ENCODE results near the gene ZIC4. TPM values are rescaled to one million over a fixed set of nuclear protein-coding genes. Genes with fewer than 3 reads are reported as not detected.

ZIC4 gene
- total and polyA plus RNA-seq, 9 of the 15 experiments (the other 6 are each of a cell fraction or from before 2014, with no cell fraction given) = not detected

DNA sequence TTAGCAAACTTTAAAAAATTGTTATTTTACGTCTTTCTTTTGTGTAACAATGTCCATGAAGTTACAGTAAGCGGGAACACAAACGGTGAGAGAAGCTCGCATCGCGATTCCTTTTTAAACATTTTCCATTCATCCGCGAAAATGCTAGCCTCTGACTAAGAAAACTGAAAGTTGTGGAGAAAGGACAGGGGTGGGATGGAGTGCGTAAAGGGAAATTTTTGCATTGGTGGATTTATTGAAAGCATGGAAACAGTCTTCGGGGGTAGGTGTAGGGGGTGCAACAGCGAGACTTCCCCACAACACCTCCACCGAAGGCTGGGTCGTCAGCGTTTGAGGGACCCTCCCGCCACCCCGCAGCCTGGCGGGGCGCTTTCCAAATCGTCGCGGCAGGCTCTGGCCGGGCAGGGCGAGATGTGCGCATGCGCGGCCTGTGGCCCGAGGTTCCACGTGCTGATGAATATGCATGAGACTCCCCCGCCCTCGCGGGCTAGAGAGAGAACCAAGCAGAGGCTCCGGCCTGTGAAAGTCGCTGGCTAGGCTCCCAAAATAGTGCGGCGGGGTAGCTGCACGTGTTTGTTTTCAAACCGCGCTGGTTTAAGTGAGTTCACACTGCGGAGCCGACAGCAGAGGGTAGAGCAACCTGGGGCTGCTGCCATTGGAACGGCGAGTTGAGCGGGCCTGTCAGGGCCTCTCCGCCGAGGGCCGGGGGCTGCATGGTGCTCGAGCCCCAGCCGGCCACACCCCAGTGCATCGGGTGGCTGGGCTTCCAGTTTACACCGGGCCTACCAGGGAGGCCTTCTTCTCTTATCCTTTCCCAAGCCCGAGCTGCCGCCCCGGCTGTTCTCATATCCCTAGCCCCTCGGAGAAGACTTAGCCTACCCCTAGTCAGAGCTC, 12.7 kb upstream of the ZIC4 start (continued):
- TF ChIP-seq ATF1 (CRISPR knock-in tag; IDR thresholded peaks at IDR 0.05) (no peak), ATF1 (tag; IDR thresholded peaks at IDR 0.05) (no peak), NR2C1 (IDR thresholded peaks at IDR 0.05) (no peak), NR2C1 (tag; IDR thresholded peaks at IDR 0.05) (no peak), TEAD1 (CRISPR knock-in tag; IDR thresholded peaks at IDR 0.05) (no peak), BDP1 (IDR thresholded peaks at IDR 0.05; ENCODE audit: insufficient read depth, insufficient read length) (no peak), MEIS2 (IDR thresholded peaks at IDR 0.05; ENCODE audit: partially characterized antibody) (peak; percentile 36), RFX5 (IDR thresholded peaks at IDR 0.05; ENCODE audit: low read depth, low read length) (no peak), FOXK1 (CRISPR knock-in tag; IDR thresholded peaks at IDR 0.05; ENCODE audit: borderline replicate concordance) (no peak), MAZ (CRISPR knock-in tag; conservative IDR thresholded peaks at IDR 0.05 in 1 of 2, IDR thresholded peaks at IDR 0.05 in 1 of 2) (no peak), ERF (CRISPR knock-in tag; IDR thresholded peaks at IDR 0.05) (no peak), ZNF431 (CRISPR knock-in tag; IDR thresholded peaks at IDR 0.05) (no peak), NR3C1 (CRISPR knock-in tag; IDR thresholded peaks at IDR 0.05) (no peak), DIDO1 (tag; IDR thresholded peaks at IDR 0.05; ENCODE audit: low read depth) (no peak), CREM (IDR thresholded peaks at IDR 0.05; ENCODE audit: low read depth) (no peak), ZSCAN29 (IDR thresholded peaks at IDR 0.05) (no peak), CHD2 (IDR thresholded peaks at IDR 0.05; ENCODE audit: low read depth, low read length) (no peak), RUNX1 (IDR thresholded peaks at IDR 0.05; ENCODE audit: low read depth) (no peak), ZNF589 (CRISPR knock-in tag; IDR thresholded peaks at IDR 0.05; ENCODE audit: low read depth) (no peak)
- TF ChIP-seq, protein P1, sequence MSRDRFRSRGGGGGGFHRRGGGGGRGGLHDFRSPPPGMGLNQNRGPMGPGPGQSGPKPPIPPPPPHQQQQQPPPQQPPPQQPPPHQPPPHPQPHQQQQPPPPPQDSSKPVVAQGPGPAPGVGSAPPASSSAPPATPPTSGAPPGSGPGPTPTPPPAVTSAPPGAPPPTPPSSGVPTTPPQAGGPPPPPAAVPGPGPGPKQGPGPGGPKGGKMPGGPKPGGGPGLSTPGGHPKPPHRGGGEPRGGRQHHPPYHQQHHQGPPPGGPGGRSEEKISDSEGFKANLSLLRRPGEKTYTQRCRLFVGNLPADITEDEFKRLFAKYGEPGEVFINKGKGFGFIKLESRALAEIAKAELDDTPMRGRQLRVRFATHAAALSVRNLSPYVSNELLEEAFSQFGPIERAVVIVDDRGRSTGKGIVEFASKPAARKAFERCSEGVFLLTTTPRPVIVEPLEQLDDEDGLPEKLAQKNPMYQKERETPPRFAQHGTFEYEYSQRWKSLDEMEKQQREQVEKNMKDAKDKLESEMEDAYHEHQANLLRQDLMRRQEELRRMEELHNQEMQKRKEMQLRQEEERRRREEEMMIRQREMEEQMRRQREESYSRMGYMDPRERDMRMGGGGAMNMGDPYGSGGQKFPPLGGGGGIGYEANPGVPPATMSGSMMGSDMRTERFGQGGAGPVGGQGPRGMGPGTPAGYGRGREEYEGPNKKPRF (IDR thresholded peaks at IDR 0.05; ENCODE audit: low read depth, low read length) = no peak
- TF ChIP-seq, protein P2, sequence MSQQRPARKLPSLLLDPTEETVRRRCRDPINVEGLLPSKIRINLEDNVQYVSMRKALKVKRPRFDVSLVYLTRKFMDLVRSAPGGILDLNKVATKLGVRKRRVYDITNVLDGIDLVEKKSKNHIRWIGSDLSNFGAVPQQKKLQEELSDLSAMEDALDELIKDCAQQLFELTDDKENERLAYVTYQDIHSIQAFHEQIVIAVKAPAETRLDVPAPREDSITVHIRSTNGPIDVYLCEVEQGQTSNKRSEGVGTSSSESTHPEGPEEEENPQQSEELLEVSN (IDR thresholded peaks at IDR 0.05; ENCODE audit: borderline replicate concordance in 1 of 2, extremely low read depth in 1 of 2, insufficient read depth in 1 of 2, insufficient read length in 1 of 2, low read depth in 1 of 2, low read length in 1 of 2, poor library complexity in 1 of 2, severe bottlenecking in 1 of 2) = peak in 1 of 2 experiments; percentile 64
- TF ChIP-seq, protein P3, sequence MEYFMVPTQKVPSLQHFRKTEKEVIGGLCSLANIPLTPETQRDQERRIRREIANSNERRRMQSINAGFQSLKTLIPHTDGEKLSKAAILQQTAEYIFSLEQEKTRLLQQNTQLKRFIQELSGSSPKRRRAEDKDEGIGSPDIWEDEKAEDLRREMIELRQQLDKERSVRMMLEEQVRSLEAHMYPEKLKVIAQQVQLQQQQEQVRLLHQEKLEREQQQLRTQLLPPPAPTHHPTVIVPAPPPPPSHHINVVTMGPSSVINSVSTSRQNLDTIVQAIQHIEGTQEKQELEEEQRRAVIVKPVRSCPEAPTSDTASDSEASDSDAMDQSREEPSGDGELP (CRISPR knock-in tag; IDR thresholded peaks at IDR 0.05; ENCODE audit: borderline replicate concordance) = no peak
- TF ChIP-seq, protein P4, sequence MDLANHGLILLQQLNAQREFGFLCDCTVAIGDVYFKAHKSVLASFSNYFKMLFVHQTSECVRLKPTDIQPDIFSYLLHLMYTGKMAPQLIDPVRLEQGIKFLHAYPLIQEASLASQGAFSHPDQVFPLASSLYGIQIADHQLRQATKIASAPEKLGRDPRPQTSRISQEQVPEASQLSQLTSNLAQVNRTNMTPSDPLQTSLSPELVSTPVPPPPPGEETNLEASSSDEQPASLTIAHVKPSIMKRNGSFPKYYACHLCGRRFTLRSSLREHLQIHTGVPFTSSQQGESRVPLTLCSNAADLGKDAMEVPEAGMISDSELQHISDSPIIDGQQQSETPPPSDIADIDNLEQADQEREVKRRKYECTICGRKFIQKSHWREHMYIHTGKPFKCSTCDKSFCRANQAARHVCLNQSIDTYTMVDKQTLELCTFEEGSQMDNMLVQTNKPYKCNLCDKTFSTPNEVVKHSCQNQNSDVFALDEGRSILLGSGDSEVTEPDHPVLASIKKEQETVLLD (IDR thresholded peaks at IDR 0.05) = peak; percentile 73

All from K562 (cell line).